Measurements from ENCODE around the gene WDR86. TPM values are rescaled to one million over a fixed set of nuclear protein-coding genes. Genes with fewer than 3 reads are reported as not detected.

Gene WDR86
- total RNA-seq, 4 donors from 2014 or later, result 5.4 to 11.8 (median 9.6) TPM

DNA sequence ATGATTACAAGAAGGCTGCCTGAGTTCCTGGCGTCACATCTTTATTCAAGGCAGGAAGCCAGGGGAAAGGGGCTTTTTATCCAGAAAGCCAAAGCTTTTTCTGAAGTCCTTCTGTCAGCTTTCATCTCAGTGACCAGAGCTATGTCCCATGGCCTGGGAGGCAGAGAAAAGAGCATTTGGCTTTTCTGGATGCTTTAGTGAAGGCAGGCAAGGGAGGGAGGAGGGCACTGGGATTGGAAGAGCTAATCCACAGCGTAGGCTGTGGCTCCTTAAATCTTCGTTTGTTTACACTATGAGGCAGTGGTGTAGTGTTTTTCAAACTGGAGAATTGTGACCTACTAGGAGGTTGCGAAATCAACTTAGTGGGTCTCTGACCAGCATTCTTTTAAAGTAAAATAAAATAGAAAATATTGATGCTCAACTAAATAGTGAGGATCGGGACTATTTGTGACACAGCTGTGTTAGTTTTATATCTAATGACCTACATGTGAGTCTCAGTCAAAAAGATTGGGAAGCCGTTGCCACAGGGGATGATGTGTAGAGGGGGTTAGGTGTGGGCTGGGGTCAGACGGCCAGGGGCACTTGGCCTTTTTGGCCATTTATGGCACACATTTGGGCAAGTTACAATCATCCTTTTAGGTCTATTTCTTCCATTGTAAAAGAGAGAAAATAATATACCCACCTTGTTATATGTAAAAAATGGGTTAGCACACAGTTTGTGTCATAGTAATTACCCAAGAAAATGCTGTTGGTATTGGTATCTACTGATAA, 16.0 kb upstream of the WDR86 start:
- H3K4me1 ChIP-seq, result peaks cover 3 to 31% (median 20%) of the 10 kb centered on the region in 4 donors
- H3K27me3 ChIP-seq, result no peaks in the 10 kb centered on the region
- 61% methylated on average over 7 of the region's 7 CpGs for WGBS
- peak overlapping the region in 2 of 4 donors; percentile 17 to 23 for H3K4me3 ChIP-seq
- no peaks in the 10 kb centered on the region for H3K36me3 ChIP-seq
- DNase-seq (ENCODE audit: extremely low spot score), result no peak
- peaks cover 0 to 12% (median 0%) of the 10 kb centered on the region in 4 donors for H3K9me3 ChIP-seq
- peak overlapping the region; percentile 62 to 75 (median 62) for H3K27ac ChIP-seq (replicated peaks in 1 of 4)
- TF ChIP-seq, protein P1, sequence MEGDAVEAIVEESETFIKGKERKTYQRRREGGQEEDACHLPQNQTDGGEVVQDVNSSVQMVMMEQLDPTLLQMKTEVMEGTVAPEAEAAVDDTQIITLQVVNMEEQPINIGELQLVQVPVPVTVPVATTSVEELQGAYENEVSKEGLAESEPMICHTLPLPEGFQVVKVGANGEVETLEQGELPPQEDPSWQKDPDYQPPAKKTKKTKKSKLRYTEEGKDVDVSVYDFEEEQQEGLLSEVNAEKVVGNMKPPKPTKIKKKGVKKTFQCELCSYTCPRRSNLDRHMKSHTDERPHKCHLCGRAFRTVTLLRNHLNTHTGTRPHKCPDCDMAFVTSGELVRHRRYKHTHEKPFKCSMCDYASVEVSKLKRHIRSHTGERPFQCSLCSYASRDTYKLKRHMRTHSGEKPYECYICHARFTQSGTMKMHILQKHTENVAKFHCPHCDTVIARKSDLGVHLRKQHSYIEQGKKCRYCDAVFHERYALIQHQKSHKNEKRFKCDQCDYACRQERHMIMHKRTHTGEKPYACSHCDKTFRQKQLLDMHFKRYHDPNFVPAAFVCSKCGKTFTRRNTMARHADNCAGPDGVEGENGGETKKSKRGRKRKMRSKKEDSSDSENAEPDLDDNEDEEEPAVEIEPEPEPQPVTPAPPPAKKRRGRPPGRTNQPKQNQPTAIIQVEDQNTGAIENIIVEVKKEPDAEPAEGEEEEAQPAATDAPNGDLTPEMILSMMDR (IDR thresholded peaks at IDR 0.05), result no peak
- TF ChIP-seq POLR2AphosphoS5 (IDR thresholded peaks at IDR 0.05) (no peak), POLR2A (IDR thresholded peaks at IDR 0.05; ENCODE audit: low read depth) (no peak), EP300 (IDR thresholded peaks at IDR 0.05) (no peak)
- intact Hi-C loops (cut with DNase I), result no loop called here

DNA sequence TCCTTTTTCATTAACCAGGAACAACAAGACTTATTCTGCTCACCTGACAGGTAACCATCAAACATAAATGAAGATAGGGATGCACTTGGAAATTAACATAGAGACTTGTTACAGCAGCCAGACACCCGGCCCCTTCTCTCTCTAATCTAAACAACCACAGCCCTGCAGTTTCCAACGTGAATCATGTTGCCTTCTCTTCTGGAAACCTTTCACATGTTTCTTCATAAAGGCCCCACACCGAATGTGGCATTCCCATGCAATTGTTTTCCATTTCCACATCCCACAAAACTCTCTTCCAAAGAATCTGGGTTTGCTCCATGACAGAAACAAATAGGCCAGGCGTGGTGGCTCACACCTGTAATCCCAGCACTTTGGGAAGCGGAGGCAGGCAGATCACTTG, 15.0 kb upstream of the WDR86 start:
- Histone ChIP-seq H3K36me3 (no peaks in the 10 kb centered on the region), H3K4me3 (no peak overlapping the region), H3K27me3 (no peaks in the 10 kb centered on the region), H3K27ac (replicated peaks in 1 of 4) (no peak overlapping the region), H3K4me1 (peaks cover 3 to 31% (median 20%) of the 10 kb centered on the region in 4 donors), H3K9me3 (peaks cover 0 to 19% (median 5%) of the 10 kb centered on the region in 4 donors)
- intact Hi-C loops (cut with DNase I), result no loop called here
- 79% methylated on average over 5 of the region's 5 CpGs for WGBS
- DNase-seq (ENCODE audit: extremely low spot score), result no peak
- no peak for TF ChIP-seq POLR2AphosphoS5 (IDR thresholded peaks at IDR 0.05)
- no peak for TF ChIP-seq POLR2A (IDR thresholded peaks at IDR 0.05; ENCODE audit: low read depth)
- no peak for TF ChIP-seq EP300 (IDR thresholded peaks at IDR 0.05)
- TF ChIP-seq, protein P1 (IDR thresholded peaks at IDR 0.05), result no peak

DNA sequence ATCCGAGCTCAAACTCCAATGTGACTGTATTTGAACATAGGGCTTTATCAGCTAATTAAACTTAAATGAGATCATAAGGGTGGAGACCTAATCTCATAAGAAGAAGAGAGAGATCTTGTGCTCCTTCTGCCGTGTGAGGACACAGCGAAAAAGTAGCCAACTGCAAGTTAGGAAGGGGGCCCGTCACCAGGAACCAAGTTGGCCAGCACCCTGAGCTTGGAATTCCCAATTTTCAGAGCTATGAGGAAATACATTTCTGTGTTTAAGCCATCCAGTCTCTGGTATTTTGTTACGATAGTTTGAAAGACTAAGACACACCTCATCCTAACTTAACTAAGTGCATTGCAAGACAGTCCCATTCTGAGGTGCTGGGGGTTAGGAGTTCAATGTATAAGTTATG, 14.1 kb upstream of the WDR86 start:
- intact Hi-C loops (cut with DNase I), result no loop called here
- no peak for TF ChIP-seq EP300 (IDR thresholded peaks at IDR 0.05)
- no peak for TF ChIP-seq POLR2A (IDR thresholded peaks at IDR 0.05; ENCODE audit: low read depth)
- TF ChIP-seq POLR2AphosphoS5 (IDR thresholded peaks at IDR 0.05), result no peak
- TF ChIP-seq, protein P1 (IDR thresholded peaks at IDR 0.05), result no peak
- H3K27me3 ChIP-seq, result no peaks in the 10 kb centered on the region
- no peaks in the 10 kb centered on the region for H3K36me3 ChIP-seq
- DNase-seq (ENCODE audit: extremely low spot score), result no peak
- H3K4me3 ChIP-seq, result no peak overlapping the region
- H3K4me1 ChIP-seq, result peaks cover 3 to 31% (median 20%) of the 10 kb centered on the region in 4 donors
- peaks cover 0 to 22% (median 10%) of the 10 kb centered on the region in 4 donors for H3K9me3 ChIP-seq
- WGBS, result 91% methylated on average over 5 of the region's 5 CpGs
- no peak overlapping the region for H3K27ac ChIP-seq (replicated peaks in 1 of 4)

DNA sequence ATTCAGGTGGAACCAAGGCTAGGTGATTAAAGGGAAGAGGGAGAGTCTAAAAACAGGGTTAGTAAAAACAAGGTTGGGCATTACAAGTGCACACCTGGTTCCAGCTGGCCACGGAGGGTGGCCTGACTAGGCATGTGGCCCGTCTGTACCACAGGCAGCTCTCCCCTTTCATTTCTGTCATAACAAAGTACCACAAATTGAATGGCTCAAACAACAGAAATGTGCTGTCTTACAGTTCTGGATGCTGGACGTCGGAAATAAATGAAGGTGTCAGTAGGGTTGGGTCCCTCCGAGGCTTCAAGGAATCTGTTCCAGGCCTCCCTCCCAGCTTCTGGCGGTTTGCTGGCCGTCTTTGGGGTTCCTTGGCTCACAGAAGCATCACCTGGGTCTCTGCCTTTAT, 13.4 kb upstream of the WDR86 start:
- peaks cover 3 to 28% (median 20%) of the 10 kb centered on the region in 4 donors for H3K4me1 ChIP-seq
- 60% methylated on average over 7 of the region's 7 CpGs for WGBS
- H3K36me3 ChIP-seq, result no peaks in the 10 kb centered on the region
- DNase-seq (ENCODE audit: extremely low spot score), result no peak
- intact Hi-C loops (cut with DNase I), result no loop called here
- TF ChIP-seq EP300 (IDR thresholded peaks at IDR 0.05) (no peak), POLR2A (IDR thresholded peaks at IDR 0.05; ENCODE audit: low read depth) (no peak), POLR2AphosphoS5 (IDR thresholded peaks at IDR 0.05) (no peak)
- TF ChIP-seq, protein P1 (IDR thresholded peaks at IDR 0.05), result no peak
- peaks cover 0 to 22% (median 10%) of the 10 kb centered on the region in 4 donors for H3K9me3 ChIP-seq
- no peak overlapping the region for H3K4me3 ChIP-seq
- no peaks in the 10 kb centered on the region for H3K27me3 ChIP-seq
- H3K27ac ChIP-seq (replicated peaks in 1 of 4), result no peak overlapping the region

All from esophagus muscularis mucosa (tissue), 4 donors.